Kidney glomerular epithelial cell (primary cell): ENCODE data around the gene AR.

ENCODE experiments used
- DNase-seq: peaks from one replicate; lab custom pipeline; 2025; lab: John Stamatoyannopoulos, UW

Gene AR

DNA sequence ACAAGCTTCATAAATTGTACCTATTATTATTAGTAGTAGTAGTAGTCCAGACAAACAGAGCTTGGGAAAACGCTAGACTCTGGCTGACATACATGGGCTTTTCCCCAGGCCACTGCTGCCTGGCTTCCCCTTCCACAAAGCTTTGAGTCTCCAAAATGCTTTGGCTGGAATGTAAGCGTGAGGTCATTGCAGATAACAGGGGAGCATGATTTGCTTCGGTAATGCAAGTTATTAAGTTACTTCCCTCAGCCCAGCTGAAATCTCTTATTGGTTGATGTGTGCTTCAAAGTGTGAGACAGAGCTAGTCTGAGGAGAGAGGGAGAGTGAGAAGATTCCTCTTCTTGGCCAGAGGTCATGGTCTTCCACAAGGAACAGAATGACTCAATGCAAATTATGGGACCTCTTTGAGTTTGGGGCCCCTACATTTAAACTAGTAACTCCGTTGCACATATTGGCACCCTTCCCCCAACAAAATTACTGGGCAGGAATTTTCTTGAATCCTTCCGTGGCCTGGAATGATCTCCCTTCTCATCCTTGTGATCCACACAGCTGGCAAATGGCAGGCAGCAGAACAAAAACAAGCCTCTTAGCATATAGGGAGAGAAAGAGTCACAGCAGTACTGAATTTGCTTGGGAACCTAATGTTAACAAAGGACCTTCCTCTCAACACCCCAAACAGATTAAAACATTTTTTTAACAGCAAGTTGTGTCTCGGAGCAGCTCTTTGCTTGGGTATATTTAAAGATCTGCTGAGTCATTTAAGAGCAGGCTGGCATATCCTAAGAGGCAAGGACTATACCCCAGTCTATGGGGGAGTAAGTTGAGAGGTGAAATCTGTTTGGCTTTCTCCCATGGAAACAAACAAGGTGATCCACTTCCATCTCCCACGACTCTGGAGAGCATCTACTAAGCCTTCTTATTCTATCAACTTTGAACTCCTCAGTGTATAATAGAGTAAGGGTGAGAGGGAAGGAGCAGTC, 19.9 kb downstream of the AR start:
- no peak for DNase-seq

DNA sequence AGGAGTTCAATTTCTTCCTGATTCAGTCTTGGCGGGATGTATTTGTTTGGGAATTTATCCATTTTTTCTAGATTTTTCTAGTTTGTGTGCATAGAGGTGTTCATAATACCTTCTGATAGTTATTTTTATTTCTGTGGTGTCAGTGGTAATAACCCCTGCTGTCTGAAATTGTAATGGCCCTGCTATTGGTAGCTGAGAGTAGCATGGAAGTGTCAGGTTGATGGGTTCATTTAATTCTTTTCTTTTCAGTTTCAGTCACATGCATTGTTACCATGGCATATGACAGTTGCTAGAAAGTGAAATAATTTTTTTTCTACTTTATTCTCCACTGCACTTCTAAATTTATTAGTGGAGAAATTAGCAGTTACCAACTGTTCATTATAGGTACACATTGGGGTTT, 20.7 kb downstream of the AR start:
- DNase-seq: no peak

DNA sequence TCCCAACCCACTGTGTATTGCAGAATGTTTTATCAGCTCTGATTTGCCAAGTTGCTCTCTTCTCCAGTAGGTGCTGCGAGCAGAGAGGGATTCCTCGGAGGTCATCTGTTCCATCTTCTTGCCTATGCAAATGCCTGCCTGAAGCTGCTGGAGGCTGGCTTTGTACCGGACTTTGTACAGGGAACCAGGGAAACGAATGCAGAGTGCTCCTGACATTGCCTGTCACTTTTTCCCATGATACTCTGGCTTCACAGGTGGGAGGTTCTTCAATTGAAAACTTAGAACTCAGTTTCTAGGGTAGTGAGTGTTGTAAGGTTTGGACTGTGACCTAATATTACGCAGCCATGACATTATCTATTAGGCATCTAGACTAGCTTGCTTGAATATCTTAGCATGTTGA, 24.9 kb downstream of the AR start:
- DNase-seq: no peak

DNA sequence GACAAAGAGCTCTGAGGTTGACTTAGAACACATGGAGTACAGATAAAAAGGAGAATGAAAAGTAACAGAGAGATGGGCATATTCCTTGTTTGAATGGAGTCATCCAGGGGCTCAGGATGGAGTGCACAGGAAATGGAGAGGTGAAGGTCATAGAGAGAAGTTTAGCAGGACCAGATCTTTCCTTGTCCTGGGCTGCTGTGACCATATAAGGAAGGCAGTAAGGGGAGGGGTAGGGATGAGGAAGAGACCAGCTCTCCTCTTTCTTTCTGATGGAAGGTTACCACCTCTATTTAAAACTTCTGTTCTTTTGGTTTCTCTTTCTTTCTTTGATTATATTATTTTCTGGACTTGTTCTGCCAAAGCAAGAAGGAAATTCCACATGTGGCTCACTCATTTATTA, 27.0 kb downstream of the AR start:
- DNase-seq: no peak

DNA sequence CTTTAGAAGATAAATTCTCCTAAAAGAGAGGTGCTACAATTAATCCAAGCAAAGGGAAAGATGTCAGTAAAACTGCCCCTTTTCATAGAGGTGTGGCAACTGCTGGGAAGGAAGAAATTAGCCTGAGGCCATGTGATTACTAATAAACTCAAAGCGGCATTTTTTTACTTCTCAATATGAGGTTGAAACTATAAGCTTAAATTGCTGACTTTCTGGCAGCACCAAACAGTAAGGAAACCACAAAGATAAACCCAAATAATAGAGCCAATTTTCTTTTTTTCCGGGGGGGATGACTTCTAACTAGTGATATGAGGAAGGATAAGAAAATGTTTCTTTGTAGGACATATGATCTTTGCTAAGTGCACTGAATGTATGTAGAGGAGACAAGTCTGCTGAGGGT, 30.9 kb downstream of the AR start:
- no peak for DNase-seq

DNA sequence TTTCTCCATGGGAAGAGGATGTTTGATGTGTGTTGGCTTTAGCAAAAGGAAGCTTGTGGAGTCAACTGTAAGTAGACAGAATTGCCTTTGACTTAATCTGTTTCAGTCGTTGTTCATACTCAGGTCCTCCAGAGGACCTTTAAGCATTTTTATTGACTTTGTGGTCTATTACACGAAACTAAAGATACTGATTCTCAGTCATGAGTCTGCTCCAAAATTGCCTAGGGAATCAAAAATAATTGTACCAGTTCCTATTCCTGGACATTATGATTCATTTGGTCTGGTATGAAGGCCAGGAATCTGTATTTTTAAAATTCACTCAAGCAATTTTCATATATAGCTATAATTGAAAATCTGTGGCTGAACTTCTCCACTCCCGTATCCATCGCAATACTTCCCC, 38.6 kb downstream of the AR start:
- DNase-seq: no peak

DNA sequence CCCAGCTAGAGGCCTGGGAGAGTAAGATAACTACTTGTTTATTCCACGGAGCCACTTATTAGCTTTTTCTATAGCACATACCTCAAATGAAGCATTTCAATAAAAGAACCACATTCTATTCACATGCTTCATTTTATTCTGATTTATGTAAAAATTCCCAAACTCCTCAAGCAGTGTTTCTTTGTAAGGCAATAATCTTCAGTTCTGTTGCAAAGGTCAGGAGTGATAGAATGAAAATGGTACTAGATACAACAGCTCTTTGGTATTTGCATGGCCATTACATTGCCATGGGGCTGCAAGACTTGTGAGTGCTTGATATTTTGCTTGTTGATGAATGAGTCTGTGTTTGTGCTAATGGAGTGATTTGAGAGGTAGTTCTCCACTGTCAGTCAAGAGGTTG, 39.4 kb downstream of the AR start:
- no peak for DNase-seq

DNA sequence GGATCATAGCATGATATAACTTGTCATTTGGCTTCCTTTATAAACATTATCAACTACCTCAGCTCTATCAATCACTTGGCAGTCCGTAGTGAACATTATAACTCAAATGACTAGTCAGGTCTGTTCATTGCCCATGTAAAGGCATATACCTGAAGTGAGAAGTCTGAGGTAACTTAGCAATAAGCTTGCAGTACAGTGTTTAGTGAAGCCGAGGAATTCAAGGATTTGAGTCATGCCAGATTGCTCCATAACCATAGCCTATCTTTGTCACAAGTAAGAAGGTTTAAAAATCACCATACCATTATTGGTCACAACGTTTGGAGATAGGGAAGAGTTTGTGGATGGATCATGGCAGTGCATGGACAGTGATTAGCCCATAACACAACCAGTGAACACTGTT, 41.6 kb downstream of the AR start:
- no peak for DNase-seq

DNA sequence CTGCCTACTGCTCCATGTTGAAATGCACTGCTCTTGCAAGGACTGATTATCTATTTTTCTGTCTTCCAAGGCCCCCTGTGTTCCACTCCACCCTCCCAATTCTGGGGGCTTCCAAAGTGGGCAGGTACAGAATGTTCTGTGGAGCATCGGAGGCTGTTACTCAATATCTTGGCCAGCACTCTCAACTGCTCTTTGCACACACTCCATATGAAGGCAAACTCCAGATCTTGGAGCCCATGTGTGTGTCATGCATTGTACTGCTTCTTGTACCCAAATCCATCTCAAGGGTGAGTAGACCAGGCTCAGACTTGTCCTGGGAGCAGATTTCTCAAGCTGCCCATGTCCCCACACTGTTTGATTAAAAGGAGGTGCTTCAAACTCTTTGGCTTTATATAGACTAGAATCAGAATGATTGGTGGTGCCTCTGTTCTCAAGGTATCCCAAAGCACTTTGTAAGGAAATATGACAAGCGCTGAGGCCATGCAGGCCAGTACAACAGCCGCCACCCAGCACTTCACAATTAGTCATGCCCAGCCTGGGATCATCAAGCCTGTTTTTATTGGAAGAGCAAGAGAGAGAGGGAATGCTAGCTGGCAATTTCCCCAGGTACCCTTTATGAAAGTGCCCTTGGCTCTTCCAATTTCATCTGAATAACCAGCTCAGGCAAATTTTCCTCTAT, 44.3 kb downstream of the AR start:
- DNase-seq: no peak

DNA sequence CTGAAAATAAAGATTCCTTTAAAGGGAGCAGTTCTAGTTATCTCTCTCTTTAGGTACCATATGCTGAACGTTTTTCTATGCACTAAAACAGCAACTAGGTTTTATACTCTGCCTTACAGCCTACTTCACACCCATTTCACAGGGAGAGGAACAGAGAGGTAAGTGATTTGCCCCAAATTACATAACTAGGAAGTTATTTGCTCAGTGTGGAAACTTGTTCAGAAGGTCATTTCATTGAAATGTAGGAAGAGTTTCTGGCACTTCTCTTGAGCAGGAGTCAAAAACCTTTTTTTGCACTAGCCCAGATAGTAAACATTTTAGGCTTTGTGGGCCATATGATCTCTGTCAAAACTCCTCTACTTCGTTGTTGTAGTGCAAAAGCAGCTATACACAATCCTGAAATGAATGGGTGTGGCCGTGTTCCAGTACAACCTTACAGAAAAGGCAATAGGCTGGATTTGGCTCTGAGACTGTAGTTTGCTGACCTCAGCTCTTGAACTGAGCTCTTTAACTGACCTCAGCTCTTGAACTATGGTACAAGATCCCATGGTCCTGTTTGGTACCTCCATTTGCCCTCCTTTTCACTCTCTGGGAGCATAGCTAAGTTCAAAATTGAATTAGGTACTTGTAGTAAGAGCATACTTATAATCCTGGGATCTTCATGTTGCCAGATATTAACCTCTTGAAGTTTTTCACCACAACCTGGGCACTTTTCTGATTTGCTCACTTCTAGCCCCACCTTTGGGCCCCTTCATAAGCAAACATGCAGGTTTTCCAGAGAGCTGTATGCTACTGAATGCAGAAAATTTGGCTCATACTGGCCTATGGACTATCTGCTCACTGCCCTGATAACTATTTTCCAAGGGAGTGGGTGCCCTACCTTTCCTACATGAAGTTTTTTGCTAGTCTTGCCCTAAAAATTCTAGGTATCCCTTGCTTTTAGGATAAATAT, 53.3 kb downstream of the AR start:
- no peak for DNase-seq

DNA sequence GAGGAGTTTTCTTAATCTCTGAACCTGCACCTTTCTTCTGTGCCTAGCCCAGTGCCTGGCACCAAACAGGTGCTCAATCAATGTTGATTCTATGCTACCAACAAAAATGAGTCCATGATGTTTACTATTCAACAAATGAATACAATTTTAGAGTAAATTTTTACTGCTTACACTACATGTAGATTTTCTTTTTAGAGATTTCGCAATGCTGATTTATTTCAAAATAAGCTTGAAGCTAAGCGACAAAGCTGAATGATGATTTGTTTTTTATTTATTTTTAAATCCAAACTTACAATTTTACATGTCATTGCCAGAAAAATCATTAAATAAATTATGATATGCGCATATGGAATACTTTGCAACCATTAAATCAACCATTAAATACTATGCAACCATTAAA, 55.7 kb downstream of the AR start:
- no peak for DNase-seq

DNA sequence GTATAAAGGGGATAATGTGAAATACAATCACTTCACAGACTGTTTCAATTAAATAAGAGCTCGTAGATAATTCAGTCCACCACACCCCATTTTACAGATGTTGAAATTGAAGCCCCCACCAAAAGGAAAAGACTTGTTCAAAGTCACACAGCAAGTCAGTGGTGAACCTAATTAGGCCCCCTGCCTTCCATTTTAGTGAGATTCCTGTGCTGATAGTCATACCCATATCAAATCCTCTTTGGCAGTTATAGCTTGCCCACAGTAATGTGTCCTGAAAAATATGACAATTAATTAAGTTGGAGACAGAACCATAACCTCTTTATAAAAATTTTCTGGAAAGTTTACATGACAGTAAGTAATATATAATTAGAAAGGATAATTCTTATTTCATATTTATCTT, 58.0 kb downstream of the AR start:
- no peak for DNase-seq

DNA sequence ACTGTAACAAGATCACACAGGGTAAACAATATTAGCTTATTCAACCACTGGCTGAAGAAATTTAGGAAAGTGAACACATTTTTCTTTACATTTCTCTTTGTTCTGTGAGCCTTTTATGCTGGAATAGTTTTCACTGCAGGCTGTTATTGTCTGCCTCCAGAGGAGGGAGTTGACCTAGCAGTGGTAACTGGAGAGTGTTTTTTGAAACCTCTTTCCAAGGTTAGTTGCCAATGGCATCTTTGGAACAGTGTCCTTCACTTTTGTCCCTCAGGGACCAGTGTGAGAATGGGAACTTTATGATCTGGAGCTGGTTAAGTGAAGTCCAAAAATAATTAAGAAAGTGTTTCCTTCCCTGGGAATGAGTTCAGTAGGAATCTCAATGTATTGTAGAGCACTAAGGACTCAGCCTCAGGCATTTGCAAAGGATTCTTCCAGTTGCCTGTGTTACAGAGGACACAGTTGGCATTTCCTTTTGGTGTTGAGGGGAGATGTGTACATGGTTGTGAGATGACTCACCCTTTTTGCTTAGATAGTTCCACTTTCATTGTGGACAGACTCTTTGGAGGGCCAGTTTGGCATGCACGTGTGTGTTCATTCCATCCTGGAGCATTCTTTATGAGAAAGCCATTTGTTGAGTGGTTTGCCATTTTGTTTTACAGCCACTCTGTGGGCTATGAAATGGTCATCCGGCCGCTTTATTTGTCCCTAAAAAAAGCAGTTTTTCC, 61.3 kb downstream of the AR start:
- peak; percentile 36 for DNase-seq

DNA sequence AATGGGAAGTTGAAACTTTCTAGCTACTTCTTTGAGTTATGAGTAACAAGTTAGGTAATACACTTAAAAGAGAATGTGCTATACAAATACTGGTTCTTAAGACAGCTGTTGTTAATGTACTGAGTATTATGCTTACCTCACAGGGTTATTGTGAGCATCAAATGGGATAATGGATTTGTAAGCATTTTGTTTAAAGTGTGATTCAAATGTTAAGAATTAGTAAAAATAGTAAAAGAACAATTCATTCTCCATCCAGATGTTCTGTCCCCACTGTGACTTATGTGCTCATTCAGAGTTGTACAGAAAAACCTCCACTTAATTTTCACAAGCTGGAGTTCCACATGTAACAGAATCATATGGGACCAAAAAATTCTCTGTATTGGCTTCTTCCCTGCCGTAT, 63.6 kb downstream of the AR start:
- no peak for DNase-seq

DNA sequence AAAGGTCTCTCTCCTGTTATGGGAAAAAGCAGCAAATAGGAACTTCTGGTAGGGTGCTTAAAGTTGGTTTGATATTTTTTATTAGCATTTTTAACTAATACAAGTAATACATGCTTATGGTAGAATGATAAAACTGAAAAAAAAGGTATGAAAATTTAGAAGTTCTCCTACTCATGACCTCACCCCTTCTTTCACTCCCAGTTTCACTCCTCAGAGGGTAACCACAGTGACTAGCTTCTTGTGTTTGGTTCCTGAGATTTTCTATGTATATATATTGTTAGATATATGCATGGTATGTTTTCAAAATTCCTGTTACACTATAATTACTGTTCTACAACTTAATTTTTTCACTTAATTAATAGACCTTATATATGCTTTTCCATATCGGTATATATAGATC, 66.5 kb downstream of the AR start:
- DNase-seq: no peak

DNA sequence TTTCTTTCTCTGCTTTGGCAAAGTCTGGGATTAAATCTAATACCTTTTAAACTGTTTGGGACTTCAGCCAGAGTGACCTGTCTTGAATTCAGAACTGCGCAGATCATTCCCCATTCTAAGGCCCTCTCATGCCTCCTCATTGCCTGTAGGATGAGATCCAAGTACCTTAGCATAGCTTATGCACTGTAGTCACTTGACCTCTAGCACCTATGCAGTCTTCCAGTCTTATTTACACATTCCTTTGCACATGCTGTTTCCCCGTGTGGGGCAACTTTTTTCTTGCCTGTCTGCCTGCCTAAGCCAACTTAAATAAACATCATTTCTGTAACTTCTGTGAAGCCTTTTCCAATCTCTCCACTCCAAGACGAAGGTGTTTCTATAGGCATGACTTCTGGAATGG, 68.4 kb downstream of the AR start:
- DNase-seq: peak; percentile 0

DNA sequence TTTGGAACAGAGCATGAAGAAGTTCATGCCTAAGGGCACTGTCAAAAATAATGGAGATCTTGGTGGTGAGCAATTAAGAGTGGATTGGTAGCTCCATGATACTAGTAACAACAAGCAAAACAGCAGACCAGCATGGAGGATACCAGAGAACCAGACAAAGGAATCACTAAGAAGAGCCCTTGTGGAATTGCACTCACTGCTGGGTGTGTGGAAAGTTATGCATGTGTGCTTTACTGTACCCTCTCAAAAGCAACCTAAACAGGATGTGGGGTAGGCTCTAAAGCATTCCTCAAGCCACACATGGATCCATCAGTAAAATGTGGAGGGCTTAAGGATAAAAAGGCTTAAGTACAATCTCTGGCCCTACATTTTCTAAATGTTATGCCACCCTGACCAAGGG, 69.5 kb downstream of the AR start:
- DNase-seq: no peak

DNA sequence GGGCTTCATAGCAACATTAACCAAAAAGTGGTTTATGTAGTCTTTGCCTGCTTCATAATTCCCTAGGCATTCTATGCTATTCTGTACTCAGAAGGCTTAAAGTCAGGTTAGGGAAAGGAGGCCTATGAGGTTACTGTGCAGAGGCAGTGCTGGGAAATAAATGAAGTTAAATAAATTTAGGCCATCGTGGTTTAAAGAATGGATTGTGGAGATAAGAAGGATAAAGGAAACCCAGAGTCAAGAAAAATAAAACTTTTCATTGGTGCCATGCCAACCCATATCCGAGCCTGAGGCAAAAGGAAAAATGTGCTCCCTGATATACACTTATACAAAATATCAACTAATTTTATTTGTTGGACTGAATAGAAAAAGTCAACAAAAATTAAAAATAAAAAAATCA, 70.2 kb downstream of the AR start:
- no peak for DNase-seq

DNA sequence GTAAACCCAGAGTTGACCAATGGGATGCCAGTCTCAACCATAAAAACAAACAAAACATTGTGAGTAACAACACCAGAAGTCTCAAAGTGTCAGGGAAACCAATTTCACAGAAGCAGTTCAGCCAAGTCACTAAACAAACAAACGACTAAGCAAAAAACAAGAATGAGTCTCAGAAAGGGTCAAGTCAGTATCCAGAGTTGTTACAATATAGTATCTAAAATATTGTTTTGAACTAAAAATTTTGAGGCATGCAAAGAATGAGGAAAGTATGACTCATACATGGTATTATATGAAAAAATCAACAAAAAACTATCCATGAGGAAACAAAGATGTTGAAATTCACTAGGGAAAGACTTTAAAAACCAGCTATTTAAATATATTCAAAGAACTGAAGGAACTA, 70.6 kb downstream of the AR start:
- no peak for DNase-seq

DNA sequence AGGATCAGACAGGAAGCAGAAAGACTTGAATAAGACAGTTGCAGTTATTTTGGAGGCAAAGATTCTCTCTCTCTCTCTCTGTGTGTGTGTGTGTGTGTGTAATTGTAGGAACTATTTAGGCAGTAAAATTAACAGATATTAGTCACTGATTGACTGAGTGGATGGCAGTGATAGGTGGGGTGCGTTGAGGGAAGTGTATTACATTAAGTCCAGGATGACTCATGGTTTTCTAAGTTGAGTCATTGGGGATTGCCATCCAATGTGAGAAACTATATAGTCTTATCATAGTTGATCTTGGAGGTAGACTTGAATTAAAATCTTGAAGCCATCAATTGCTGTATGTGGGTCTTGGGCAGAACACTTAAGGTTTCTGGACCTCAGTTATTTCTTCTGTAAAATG, 75.4 kb downstream of the AR start:
- DNase-seq: peak; percentile 24

DNA sequence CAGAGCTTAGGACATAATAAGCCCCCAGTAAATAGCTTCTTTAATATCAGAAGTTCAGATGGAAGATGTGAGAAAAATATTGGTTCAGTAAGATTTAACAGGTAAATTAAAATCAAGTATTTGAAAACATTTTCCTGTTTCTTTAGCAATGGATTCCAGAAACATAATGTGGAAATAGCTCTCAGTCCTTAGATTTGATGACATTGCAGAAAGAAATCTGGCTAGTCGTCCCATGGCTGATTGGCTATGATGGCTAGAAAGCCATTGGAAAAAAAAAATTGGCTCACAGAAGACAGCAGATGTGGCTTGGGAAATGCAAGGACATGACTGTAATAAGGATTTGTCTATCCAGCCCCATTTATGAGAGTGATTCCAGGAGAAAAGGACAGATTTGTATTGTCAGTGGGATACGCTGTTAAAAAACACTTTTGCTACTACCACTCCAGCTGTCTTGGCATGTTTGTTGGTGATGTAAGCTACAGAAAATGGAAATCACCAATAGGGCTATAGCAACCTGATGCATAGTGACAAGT, 78.3 kb downstream of the AR start:
- no peak for DNase-seq

DNA sequence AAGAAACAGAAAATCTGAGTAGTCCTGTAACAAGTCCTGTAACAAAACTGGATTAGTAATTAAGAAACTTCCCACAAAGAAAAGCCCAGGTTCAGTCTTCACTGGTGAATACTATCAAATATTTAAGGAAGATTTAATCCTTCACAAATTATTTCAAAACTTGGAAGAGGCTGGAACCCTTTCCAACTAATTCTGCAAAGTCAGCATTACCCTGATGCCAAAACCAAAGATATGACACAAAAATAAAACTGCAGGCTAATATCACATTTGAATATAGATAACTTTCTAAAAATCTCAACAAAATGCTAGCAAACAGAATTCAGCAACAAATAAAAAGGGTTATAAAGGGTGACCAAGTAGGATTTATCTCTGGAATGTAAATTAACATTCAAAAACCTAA, 80.5 kb downstream of the AR start:
- DNase-seq: no peak
